OCI-LY3 (cell line): ENCODE results near the gene ADCY3.
A peak's percentile ranks its signal among the peaks of the same experiment; 100 is the strongest.

Experiments
- H2AFZ ChIP-seq: fragments of 200-600, 300-600 bp; shearing (Covaris generic); 2 replicates; pipeline ENCODE4 v1.6.0; 2014; ENCODE audit warnings: antibody characterized with exemption, low read depth, low read length
- H3K27ac ChIP-seq: fragments of 200-600, 300-600 bp; sonication (generic); 2 replicates; pipeline ENCODE4 v1.5.1; 2014; ENCODE audit warnings: mild to moderate bottlenecking, low read length, moderate library complexity, mixed read lengths
- H3K27me3 ChIP-seq: fragments of 200-600, 300-600 bp; sonication (generic); 2 replicates; pipeline ENCODE4 v1.6.1; 2014; ENCODE audit warnings: low read depth, low read length, mixed read lengths
- H3K36me3 ChIP-seq: fragments of 200-600, 300-600 bp; sonication (generic); replicated peaks from 2 replicates; pipeline ENCODE3; 2014; ENCODE audit warnings: low read depth, low read length, mixed read lengths
- H3K4me1 ChIP-seq: fragments of 300-600, 200-600 bp; sonication (generic); 2 replicates; pipeline ENCODE4 v1.6.1; 2014; ENCODE audit warnings: low read length, mixed read lengths
- H3K4me2 ChIP-seq: fragments of 200-600, 300-600 bp; sonication (generic); 2 replicates; pipeline ENCODE4 v1.6.1; 2014; ENCODE audit warnings: low read length, mixed read lengths
- H3K4me3 ChIP-seq: fragments of 300-600, 200-600 bp; sonication (generic); 2 replicates; pipeline ENCODE4 v1.5.1; 2014; ENCODE audit warnings: antibody characterized with exemption, mild to moderate bottlenecking, low read length, moderate library complexity
- H3K79me2 ChIP-seq: fragments of 300-600, 200-600 bp; shearing (Covaris generic); 2 replicates; pipeline ENCODE4 v1.6.1; 2014; ENCODE audit warnings: mild to moderate bottlenecking, low read length, mixed read lengths
- H3K9ac ChIP-seq: fragments of 300-600, 200-600 bp; shearing (Covaris generic); 2 replicates; pipeline ENCODE4 v1.6.0; 2014; ENCODE audit warnings: mild to moderate bottlenecking, low read length, moderate library complexity
- H3K9me3 ChIP-seq: fragments of 200-600, 300-600 bp; shearing (Covaris generic); 2 replicates; pipeline ENCODE4 v1.6.1; 2014; ENCODE audit warnings: low read length, mixed read lengths; ENCODE audit not compliant: insufficient read depth
- H4K20me1 ChIP-seq: fragments of 200-600, 300-600 bp; sonication (generic); 2 replicates; pipeline ENCODE4 v1.6.1; 2016; ENCODE audit warnings: low read length, mixed read lengths; ENCODE audit not compliant: insufficient read depth
- EZH2phosphoT487 ChIP-seq: fragments of 200-600 bp; shearing (Covaris generic); IDR thresholded peaks from 2 replicates; pipeline ENCODE4 v1.6.1; 2018; ENCODE audit warnings: antibody characterized with exemption, mixed run types, low read depth
- TF ChIP-seq, protein P1 (sequence below): fragments of 200-600, 300-600 bp; sonication (generic); IDR thresholded peaks from 2 replicates; pipeline ENCODE4 v1.5.1; 2014; ENCODE audit warnings: antibody characterized with exemption, low read length, low read depth

The ADCY3 gene

GRCh38 chr2:24935145-24935544, 15.1 kb upstream of the ADCY3 start:
- Histone ChIP-seq H3K4me3 (no peak overlapping the region), H3K9me3 (no peaks in the 10 kb centered on the region), H2AFZ (no peak overlapping the region), H3K36me3 (no peaks in the 10 kb centered on the region), H3K79me2 (no peaks in the 10 kb centered on the region), H3K27me3 (no peaks in the 10 kb centered on the region; the same call in 1 of the 2 replicates), H3K4me2 (no peak overlapping the region), H4K20me1 (no peaks in the 10 kb centered on the region), H3K27ac (no peak overlapping the region), H3K4me1 (peaks cover 12% of the 10 kb centered on the region), H3K9ac (no peak overlapping the region)
- TF ChIP-seq, protein P1, sequence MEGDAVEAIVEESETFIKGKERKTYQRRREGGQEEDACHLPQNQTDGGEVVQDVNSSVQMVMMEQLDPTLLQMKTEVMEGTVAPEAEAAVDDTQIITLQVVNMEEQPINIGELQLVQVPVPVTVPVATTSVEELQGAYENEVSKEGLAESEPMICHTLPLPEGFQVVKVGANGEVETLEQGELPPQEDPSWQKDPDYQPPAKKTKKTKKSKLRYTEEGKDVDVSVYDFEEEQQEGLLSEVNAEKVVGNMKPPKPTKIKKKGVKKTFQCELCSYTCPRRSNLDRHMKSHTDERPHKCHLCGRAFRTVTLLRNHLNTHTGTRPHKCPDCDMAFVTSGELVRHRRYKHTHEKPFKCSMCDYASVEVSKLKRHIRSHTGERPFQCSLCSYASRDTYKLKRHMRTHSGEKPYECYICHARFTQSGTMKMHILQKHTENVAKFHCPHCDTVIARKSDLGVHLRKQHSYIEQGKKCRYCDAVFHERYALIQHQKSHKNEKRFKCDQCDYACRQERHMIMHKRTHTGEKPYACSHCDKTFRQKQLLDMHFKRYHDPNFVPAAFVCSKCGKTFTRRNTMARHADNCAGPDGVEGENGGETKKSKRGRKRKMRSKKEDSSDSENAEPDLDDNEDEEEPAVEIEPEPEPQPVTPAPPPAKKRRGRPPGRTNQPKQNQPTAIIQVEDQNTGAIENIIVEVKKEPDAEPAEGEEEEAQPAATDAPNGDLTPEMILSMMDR: no peak
- TF ChIP-seq EZH2phosphoT487: no peak

DNA sequence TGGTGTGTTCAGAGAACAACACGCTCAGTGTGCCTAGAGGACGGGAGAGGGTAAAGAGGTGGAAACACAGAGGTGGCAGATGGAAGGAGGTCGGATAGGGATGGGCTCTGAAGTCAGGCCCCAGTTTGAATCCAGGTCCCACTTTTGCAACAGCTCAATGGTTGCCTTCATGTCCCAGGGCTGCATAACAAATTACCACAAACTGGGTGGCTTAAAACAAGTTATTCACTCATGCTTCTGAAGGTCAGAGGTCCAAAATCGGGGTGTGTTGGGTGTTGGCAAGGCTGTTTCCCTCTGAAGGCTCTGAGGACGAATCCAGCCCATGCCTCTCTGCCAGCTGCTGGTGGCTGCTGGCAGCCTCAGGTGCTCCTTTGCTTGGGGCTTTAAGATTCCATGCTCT, 12.7 kb upstream of the ADCY3 start:
- Histone ChIP-seq H3K4me2 (no peak overlapping the region), H3K27me3 (no peaks in the 10 kb centered on the region; the same call in 1 of the 2 replicates), H3K27ac (no peak overlapping the region), H3K4me1 (peaks cover 12% of the 10 kb centered on the region), H3K4me3 (no peak overlapping the region), H3K9me3 (no peaks in the 10 kb centered on the region), H3K36me3 (no peaks in the 10 kb centered on the region), H3K79me2 (no peaks in the 10 kb centered on the region), H2AFZ (no peak overlapping the region), H4K20me1 (no peaks in the 10 kb centered on the region), H3K9ac (no peak overlapping the region)
- TF ChIP-seq, protein P1: no peak
- TF ChIP-seq EZH2phosphoT487: no peak

- Histone ChIP-seq H3K4me1 (peaks cover 30% of the 10 kb centered on the region), H3K9me3 (no peaks in the 10 kb centered on the region), H3K27me3 (no peaks in the 10 kb centered on the region; the same call in 1 of the 2 replicates), H4K20me1 (no peaks in the 10 kb centered on the region), H3K36me3 (no peaks in the 10 kb centered on the region), H3K4me3 (no peak overlapping the region), H3K79me2 (no peaks in the 10 kb centered on the region), H3K4me2 (peak overlapping the region; percentile 67), H3K9ac (peak overlapping the region; percentile 25), H2AFZ (peak overlapping the region; percentile 91), H3K27ac (no peak overlapping the region)
- TF ChIP-seq, protein P1: no peak
- no peak for TF ChIP-seq EZH2phosphoT487
Measured at GRCh38 chr2:24930768-24931167, 10.7 kb upstream of the ADCY3 start.

GRCh38 chr2:24929230-24929629, 9.2 kb upstream of the ADCY3 start:
- Histone ChIP-seq H4K20me1 (no peaks in the 10 kb centered on the region), H3K36me3 (no peaks in the 10 kb centered on the region), H3K4me2 (no peak overlapping the region), H3K9me3 (no peaks in the 10 kb centered on the region), H3K9ac (no peak overlapping the region), H3K4me3 (no peak overlapping the region), H3K79me2 (no peaks in the 10 kb centered on the region), H3K27me3 (no peaks in the 10 kb centered on the region; the same call in 1 of the 2 replicates), H2AFZ (no peak overlapping the region), H3K4me1 (peaks cover 31% of the 10 kb centered on the region), H3K27ac (no peak overlapping the region)
- no peak for TF ChIP-seq EZH2phosphoT487
- TF ChIP-seq, protein P1: 0 out of 2 replicates have a peak, but pooled peaks have one; percentile 5
